ENCODE results near the gene ATP5PO. TPM values are rescaled to one million over a fixed set of nuclear protein-coding genes. Genes with fewer than 3 reads are reported as not detected.
A peak's percentile ranks its signal among the peaks of the same experiment; 100 is the strongest.

Gene ATP5PO
- total RNA-seq, 1 experiment from 2014 or later: 192 TPM

DNA sequence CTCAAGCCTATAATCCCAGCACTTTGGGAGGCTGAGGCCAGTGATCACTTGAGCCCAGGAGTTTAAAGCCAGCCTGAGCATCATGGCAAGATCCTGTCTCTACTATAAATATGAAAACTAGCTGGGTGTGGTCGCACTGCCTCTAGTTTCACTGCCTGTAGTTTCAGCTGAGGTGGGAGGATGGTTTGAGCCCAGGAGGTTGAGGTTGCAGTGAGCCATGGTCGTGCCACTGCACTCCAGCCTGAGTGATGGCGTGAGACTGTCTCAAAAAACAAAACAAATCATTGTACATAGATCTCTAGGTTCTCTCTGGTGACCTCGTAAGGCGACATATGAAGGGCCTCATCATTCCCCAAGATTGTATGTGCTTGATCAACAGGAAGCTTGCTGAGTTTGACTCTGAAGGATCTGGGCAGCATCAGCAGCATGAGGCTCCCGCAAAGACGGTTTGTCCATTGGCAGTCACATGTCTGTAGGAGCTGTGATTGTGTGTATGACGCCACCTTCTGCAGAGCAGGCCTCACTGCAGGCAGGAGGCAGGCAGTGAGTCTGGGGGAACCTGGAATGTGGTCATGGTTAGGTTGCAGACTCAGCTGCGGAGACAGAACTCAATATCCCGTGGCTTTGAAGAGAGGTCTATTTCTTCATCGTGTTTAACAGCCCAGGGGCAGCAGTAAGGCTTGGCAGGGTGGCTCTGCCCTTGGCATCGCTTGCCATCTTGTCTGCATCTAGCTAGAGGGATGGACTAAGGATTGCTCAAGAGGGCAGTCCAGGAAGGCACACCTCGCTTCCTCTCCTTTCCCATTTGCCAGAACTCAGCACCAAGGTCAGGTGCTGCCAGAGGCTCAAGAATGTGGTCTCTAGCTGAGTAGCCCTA, 14.0 kb downstream of the ATP5PO start:
- peak; percentile 51 for DNase-seq (ENCODE audit: low read depth)

- no peak for DNase-seq (ENCODE audit: low read depth)
These were observed 16.4 kb downstream of the ATP5PO start for GRCh38 chr21:33899199-33899598.

- DNase-seq (ENCODE audit: low read depth): no peak
These were observed 17.0 kb downstream of the ATP5PO start for GRCh38 chr21:33898586-33898985.

GRCh38 chr21:33897739-33898138, 17.9 kb downstream of the ATP5PO start:
- DNase-seq (ENCODE audit: low read depth): no peak

DNA sequence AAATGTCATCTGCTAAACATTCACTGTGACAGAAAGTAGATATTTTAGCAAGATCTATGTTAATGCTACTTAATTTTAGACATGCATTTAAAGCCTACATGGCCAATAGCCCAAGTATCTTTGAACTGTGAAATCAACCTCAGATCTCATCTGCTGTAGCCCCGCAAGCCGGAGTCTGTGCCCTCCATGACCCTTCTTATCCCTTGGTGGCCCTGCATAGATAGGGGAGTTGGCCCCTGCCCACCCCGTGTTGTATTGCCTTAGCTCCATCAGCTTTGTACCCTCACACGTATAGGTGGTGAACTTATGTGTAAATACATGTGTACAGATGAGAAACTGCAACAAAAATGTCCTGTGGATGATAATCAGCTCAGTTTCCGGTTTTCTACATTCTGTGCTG, 18.5 kb downstream of the ATP5PO start:
- no peak for DNase-seq (ENCODE audit: low read depth)

- DNase-seq (ENCODE audit: low read depth): no peak
These were observed 18.9 kb downstream of the ATP5PO start for GRCh38 chr21:33896691-33897090.

- no peak for DNase-seq (ENCODE audit: low read depth)
These were observed 20.2 kb downstream of the ATP5PO start for GRCh38 chr21:33895356-33895755.

DNA sequence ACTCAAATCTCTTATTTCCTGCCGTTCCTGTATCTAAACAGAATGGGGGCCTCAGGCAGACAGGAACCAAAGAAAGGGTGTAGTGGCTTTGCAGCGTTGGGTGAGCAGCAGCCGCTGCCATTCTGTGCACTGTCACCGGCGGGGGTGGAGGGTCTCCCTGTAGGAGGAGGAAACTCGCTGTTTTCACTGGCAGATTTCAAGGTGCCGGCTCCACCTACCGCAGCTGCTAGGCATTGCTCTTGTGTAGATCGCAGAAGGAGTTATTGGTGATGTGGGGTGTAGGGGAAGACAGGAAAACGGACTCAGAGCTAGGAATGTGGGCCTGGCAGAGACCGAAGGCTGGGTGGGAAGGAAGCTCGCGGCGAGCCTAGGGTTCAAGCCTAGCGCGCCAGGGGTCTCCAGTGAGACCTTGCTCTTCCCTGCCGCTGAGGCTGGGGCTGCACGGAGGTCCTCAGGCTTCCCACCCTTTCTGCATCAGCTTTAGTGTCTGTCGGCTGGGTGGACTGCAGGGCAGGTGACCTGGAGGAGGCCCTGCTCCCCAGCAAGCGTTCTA, 20.8 kb downstream of the ATP5PO start:
- peak; percentile 87 for DNase-seq (ENCODE audit: low read depth)

- DNase-seq (ENCODE audit: low read depth): no peak
These were observed 21.7 kb downstream of the ATP5PO start for GRCh38 chr21:33893917-33894316.

DNA sequence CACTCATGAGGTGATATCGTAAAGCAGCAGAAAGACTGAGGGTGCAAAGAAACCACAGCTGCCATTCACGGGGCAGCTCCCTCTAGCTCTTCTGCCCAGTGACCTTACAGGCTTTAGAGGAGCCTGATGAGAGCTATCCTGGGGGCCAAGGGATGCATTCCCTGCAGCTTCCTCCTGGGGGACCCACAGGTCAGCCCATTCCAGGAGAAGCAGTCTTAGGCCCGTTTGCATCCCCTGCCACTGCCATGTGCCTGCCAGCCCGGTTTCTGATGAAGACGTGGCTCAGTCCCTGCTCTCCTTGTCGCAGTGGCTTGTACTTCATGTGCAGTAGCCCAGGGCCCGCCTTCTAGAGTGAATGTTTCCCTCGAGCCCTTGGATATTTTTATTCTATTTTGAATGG, 22.8 kb downstream of the ATP5PO start:
- DNase-seq (ENCODE audit: low read depth): peak; percentile 38

DNA sequence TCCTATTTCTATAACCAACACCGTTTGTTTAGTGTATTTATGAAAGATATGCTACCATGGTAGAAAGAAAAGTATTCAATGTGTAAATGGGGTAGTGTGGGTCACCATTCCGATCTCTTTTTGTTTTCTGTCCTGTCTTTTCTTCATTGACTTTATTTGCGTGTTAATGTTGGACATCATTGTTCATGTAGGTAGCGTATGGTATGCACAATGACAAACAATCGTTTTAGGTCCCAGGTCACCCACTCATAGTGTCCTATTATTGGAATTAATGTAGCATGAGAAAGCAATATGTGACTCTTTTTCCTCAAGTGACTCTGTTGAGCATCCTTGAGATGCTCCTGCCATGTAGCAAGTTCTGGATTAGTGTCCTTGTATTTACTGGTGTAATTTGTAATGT, 25.4 kb downstream of the ATP5PO start:
- no peak for DNase-seq (ENCODE audit: low read depth)

GRCh38 chr21:33886321-33886720, 29.3 kb downstream of the ATP5PO start:
- no peak for DNase-seq (ENCODE audit: low read depth)

- DNase-seq (ENCODE audit: low read depth): no peak
These were observed 30.5 kb downstream of the ATP5PO start for GRCh38 chr21:33885172-33885514.

GRCh38 chr21:33884376-33885171, 31.0 kb downstream of the ATP5PO start:
- no peak for DNase-seq (ENCODE audit: low read depth)

DNA sequence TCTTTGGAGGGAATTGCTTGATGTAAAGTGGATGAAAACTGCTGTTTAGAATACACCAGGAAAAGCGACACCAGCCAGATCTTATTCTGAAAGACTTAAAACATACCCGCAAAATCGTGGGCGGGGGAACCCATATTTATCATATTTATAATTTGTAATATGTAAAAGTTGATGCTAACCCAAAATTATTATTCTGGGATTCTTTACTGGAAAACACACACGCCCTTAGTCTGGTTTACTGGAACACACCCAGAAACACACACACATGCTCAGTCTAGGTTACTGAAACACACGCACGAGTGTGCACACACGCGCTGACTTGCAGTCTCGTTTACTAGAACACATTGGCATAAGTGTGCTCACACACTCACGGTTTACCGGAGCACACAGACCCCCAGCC, 32.5 kb downstream of the ATP5PO start:
- no peak for DNase-seq (ENCODE audit: low read depth)

DNA sequence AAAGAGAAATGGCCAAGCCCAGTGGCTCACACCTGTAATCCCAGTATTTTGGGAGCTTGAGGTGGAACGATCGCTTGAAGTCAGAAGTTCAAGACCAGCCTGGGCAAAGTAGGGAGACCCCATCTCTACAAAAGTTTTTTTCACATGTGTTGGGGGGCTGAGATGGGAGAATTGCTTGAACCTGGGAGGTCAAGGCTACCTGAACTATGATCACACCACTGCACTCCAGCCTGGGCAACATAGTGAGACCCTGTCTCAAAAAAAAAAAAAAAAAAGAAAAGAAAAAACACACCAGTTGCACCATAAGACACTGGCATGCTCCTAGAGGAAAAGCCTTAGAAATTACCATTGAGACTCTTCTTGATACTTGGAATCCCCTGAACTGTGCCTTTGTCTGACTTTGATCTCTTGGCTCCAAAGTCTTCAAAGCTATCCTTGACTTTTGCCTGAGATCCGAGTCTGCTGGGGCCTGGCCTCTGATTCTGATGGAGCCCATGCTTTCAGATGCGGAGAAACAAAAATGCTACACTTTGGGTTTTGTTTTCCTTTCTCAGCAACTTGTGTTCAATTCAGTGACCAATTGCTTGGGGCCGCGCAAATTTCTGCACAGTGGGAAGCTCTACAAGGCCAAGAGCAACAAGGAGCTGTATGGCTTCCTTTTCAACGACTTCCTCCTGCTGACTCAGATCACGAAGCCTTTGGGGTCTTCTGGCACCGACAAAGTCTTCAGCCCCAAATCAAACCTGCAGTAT, 33.7 kb downstream of the ATP5PO start:
- no peak for DNase-seq (ENCODE audit: low read depth)

DNA sequence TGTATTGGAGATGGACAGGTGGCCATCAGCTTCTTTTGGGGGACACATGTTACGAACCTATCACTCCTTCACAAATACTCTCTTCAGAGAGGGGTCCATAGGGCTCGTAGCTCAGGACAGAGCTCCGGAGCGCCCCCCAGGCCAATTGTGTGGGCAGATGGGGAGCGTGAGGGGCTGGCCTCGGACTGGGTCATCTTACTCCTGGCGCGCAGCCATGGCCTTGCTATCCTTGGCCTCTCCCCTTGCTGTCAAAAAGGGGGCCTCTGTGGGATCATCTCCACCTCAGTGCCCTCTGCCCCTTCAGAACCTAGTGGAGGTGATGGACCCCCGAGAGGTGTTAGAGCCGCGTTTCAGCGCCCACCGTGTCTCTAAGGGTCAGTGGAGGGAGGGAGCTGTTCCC, 35.0 kb downstream of the ATP5PO start:
- DNase-seq (ENCODE audit: low read depth): no peak

DNA sequence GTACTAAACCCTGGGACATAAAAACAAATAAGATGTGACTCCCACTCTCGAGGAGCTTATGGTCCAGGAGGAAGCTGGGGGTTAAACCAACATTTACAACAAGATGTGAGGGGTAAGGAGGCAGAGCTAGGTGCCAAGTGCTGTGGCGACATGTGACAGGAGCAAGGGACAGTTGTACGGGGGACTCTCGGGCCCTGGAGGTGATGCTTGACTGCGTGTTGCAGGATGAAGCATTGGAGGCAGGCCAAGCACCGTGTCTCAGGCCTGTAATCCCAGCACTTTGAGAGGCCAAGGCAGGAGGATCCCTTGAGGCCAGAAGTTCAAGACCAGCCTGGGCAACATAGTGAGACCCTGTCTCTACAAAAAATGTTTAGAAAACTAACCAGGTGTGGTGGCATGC, 36.8 kb downstream of the ATP5PO start:
- DNase-seq (ENCODE audit: low read depth): no peak

GRCh38 chr21:33875026-33875695, 40.4 kb downstream of the ATP5PO start:
- no peak for DNase-seq (ENCODE audit: low read depth)

GRCh38 chr21:33874161-33874560, 41.4 kb downstream of the ATP5PO start:
- no peak for DNase-seq (ENCODE audit: low read depth)

- no peak for DNase-seq (ENCODE audit: low read depth)
These were observed 42.6 kb downstream of the ATP5PO start for GRCh38 chr21:33872881-33873515.

Data from HT1080 (cell line).